Endothelial cell of umbilical vein (primary cell): ENCODE data around the gene SLC17A2. TPM values are rescaled to one million over a fixed set of nuclear protein-coding genes. Genes with fewer than 3 reads are reported as not detected.

Source experiments
- BruUV-seq: library from RNA; stranded (reverse); fragments of 400-500 nt; replicated peaks from 2 replicates; lab custom pipeline; 2021; lab: Mats Ljungman, UMichigan
- CTCF ChIA-PET: fragments of 300-600, 350-600 bp; sonication (Branson Sonifier 250); formaldehyde crosslinking; loops from one replicate; lab custom pipeline; 2021; ENCODE audit warnings: antibody characterized with exemption, inconsistent platforms; lab: Charles Lee
- POLR2A ChIA-PET: fragments of 300-600, 350-600 bp; sonication (Branson Sonifier 250); formaldehyde crosslinking; loops from one replicate; lab custom pipeline; 2021; ENCODE audit warnings: antibody characterized with exemption, inconsistent platforms; lab: Charles Lee
- DNase-seq: peaks from one replicate; pipeline ENCODE4 v3.0.0-alpha.2; 2011; ENCODE audit warnings: low read depth, low spot score
- FAIRE-seq: peaks from 2 replicates; lab custom pipeline; 2011; peaks lifted over from hg19 to GRCh38; lab: Jason Lieb, UNC
- H2AFZ ChIP-seq: 2 replicates; pipeline ENCODE4 v1.6.0; 2012; ENCODE audit warnings: low read depth, low read length, control low read depth, inconsistent platforms
- H3K27ac ChIP-seq: 2 replicates; pipeline ENCODE4 v1.5.1; 2011; ENCODE audit warnings: low read depth, mild to moderate bottlenecking, control low read depth, low read length, moderate library complexity; ENCODE audit not compliant: insufficient read depth
- H3K27me3 ChIP-seq, 2 experiments: 2 replicates each; pipeline versions ENCODE4 v1.6.0 to v1.6.1; 2011; ENCODE audit warnings: low read length in 2 of 2, mixed read lengths in 1 of 2; ENCODE audit not compliant: control insufficient read depth in 2 of 2, insufficient read depth in 2 of 2
- H3K36me3 ChIP-seq, 2 experiments: 2 replicates in 1 of 2; 3 replicates in 1 of 2; pipeline ENCODE4 v1.5.1; 2011; ENCODE audit warnings: low read length in 2 of 2, mild to moderate bottlenecking in 1 of 2, moderate library complexity in 1 of 2; ENCODE audit not compliant: control insufficient read depth in 2 of 2, insufficient read depth in 2 of 2; ENCODE audit errors: extremely low read depth in 1 of 2
- H3K4me1 ChIP-seq: 3 replicates; pipeline ENCODE4 v1.5.1; 2011; ENCODE audit warnings: mild to moderate bottlenecking, low read length; ENCODE audit not compliant: control insufficient read depth, insufficient read depth; ENCODE audit errors: extremely low read depth
- H3K4me2 ChIP-seq: 2 replicates; pipeline ENCODE4 v1.6.1; 2011; ENCODE audit warnings: low read length, control low read depth, mixed read lengths; ENCODE audit not compliant: insufficient read depth
- H3K4me3 ChIP-seq, 3 experiments: fragments of 200-600 bp in 1 of 3; sonication (generic), shearing (Covaris generic) in 1 of 3; replicated peaks in 1 of 3; 2 replicates each; pipeline ENCODE4 v1.5.1; 2011 to 2016; ENCODE audit warnings: control low read depth in 3 of 3, low read length in 3 of 3, mild to moderate bottlenecking in 2 of 3, inconsistent platforms in 1 of 3, low read depth in 1 of 3, moderate library complexity in 1 of 3; ENCODE audit not compliant: insufficient read depth in 1 of 3
- H3K79me2 ChIP-seq: 2 replicates; pipeline ENCODE4 v1.6.0; 2012; ENCODE audit warnings: low read length, inconsistent platforms; ENCODE audit not compliant: control insufficient read depth, insufficient read depth
- H3K9ac ChIP-seq: replicated peaks from 2 replicates; pipeline ENCODE3; 2011; ENCODE audit warnings: low read length, control low read depth; ENCODE audit not compliant: insufficient read depth; ENCODE audit errors: extremely low read depth
- H3K9me1 ChIP-seq: replicated peaks from 3 replicates; pipeline ENCODE4 v1.6.0; 2011; ENCODE audit warnings: mild to moderate bottlenecking, low read length; ENCODE audit not compliant: control insufficient read depth, insufficient read depth; ENCODE audit errors: extremely low read depth
- H3K9me3 ChIP-seq: replicated peaks from 2 replicates; pipeline ENCODE4 v1.5.1; 2012; ENCODE audit warnings: low read length, inconsistent platforms; ENCODE audit not compliant: control insufficient read depth, insufficient read depth
- H4K20me1 ChIP-seq: replicated peaks from 2 replicates; pipeline ENCODE3; 2011; ENCODE audit warnings: mild to moderate bottlenecking, low read length; ENCODE audit not compliant: control insufficient read depth, insufficient read depth; ENCODE audit errors: extremely low read depth
- EZH2 ChIP-seq: IDR thresholded peaks from 2 replicates; pipeline ENCODE4 v1.6.1; 2012; ENCODE audit warnings: borderline replicate concordance, low read depth, mild to moderate bottlenecking, moderate library complexity, low read length, inconsistent platforms; ENCODE audit not compliant: severe bottlenecking
- FOS ChIP-seq: IDR thresholded peaks from 2 replicates; pipeline ENCODE4 v1.6.1; 2011; ENCODE audit warnings: mild to moderate bottlenecking, low read length, moderate library complexity, borderline replicate concordance; ENCODE audit not compliant: insufficient read depth
- JUN ChIP-seq: IDR thresholded peaks from 2 replicates; pipeline ENCODE4 v1.6.1; 2011; ENCODE audit warnings: borderline replicate concordance, low read depth; ENCODE audit not compliant: insufficient read length, insufficient read depth
- MYC ChIP-seq: IDR thresholded peaks from one replicate; pipeline ENCODE4 v1.6.1; 2011; ENCODE audit warnings: mild to moderate bottlenecking, low read depth, low read length
- POLR2A ChIP-seq: IDR thresholded peaks from 2 replicates; pipeline ENCODE4 v1.6.1; 2012; ENCODE audit warnings: low read depth, mild to moderate bottlenecking, control low read depth, low read length
- dilution Hi-C: fragments of 300-500 bp; cut with MboI; formaldehyde crosslinking; loops from one replicate; pipeline ENCODE4 v1.15.0; 2019; ENCODE audit warnings: low sequenced_read_pairs; ENCODE audit not compliant: extremely low pct_ligation_motif_present
- intact Hi-C: fragments of 100-400 bp; cut with micrococcal nuclease; formaldehyde crosslinking; loops from one replicate; pipeline ENCODE4 v1.10.0; 2022
- polyA plus RNA-seq, 4 experiments: library from polyadenylated mRNA; depleted of rRNA in 3 of 4; stranded (reverse) in 3 of 4; unstranded in 1 of 4; fragments of >200 nt; gene quantifications; 2 replicates each; pipeline versions ENCODE4 v1.2.1 to v1.2.3, GENCODE V29; 2011 to 2012; ENCODE audit warnings: missing spikeins in 1 of 4
- total RNA-seq: library from RNA; stranded (reverse); gene quantifications from 2 replicates; pipeline ENCODE4 v1.2.3, GENCODE V29; 2021
- TF ChIP-seq, protein P1 (sequence below): IDR thresholded peaks from 2 replicates; pipeline ENCODE4 v1.6.1; 2011; ENCODE audit not compliant: insufficient read depth, insufficient read length
- TF ChIP-seq, protein P2 (sequence below), 2 donors: IDR thresholded peaks; 1 replicate in 1 of 2; 2 replicates in 1 of 2; pipeline ENCODE4 v1.5.1; 2011; ENCODE audit warnings: low read length in 2 of 2, mild to moderate bottlenecking in 2 of 2, moderate library complexity in 2 of 2, control low read depth in 1 of 2, inconsistent platforms in 1 of 2, low read depth in 1 of 2; ENCODE audit not compliant: insufficient read depth in 1 of 2; ENCODE audit errors: extremely low read depth in 1 of 2

SLC17A2 gene
- total and polyA plus RNA-seq, 2 donors (not counting 3 experiments of a cell fraction or from before 2014, with no cell fraction given) = not detected

DNA sequence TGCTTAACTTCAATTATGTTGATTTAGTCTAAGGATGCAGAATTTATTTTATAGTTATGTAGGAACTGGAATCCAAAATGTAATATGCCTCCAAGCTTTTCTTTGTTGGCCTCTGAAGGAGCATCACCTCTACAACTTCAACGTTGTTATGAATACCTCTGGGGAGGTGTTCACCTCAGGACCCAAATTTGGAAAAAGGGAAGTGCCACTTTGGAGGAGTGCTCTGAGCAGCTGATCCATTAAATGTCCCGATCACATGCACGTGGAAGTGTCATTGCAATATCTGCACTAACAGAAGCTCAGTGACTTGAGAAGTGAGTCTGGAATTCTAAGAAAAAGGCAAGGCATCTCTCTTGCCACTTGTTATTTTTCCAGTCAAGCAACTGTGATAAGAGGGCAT is 34.2 kb downstream of the SLC17A2 start:
- intact Hi-C loops (no loop called here), dilution Hi-C loops (no loop called here)
- ChIA-PET POLR2A (no interaction called here), CTCF (interaction anchor here (0.8 to 2.6 kb wide), 2 partner anchors 96 to 107 kb away, joined by 4 to 6 read pairs; no protein-coding TSS in a partner anchor)
- BruUV-seq = no TSS peak
- Histone ChIP-seq H3K9ac (no peak overlapping the region), H3K36me3 (no peaks in the 10 kb centered on the region), H3K4me3 (no peak overlapping the region), H2AFZ (no peak overlapping the region), H3K9me1 (no peaks in the 10 kb centered on the region), H3K4me2 (no peak overlapping the region), H3K9me3 (no peaks in the 10 kb centered on the region), H4K20me1 (no peaks in the 10 kb centered on the region), H3K27me3 (peaks cover 2 to 4% of the 10 kb centered on the region in 2 experiments), H3K4me1 (no peaks in the 10 kb centered on the region), H3K27ac (no peak overlapping the region), H3K79me2 (no peaks in the 10 kb centered on the region)
- TF ChIP-seq EZH2 (no peak), MYC (no peak), POLR2A (no peak), JUN (no peak), FOS (no peak)
- TF ChIP-seq, protein P1, sequence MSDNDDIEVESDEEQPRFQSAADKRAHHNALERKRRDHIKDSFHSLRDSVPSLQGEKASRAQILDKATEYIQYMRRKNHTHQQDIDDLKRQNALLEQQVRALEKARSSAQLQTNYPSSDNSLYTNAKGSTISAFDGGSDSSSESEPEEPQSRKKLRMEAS = no peak
- TF ChIP-seq, protein P2, sequence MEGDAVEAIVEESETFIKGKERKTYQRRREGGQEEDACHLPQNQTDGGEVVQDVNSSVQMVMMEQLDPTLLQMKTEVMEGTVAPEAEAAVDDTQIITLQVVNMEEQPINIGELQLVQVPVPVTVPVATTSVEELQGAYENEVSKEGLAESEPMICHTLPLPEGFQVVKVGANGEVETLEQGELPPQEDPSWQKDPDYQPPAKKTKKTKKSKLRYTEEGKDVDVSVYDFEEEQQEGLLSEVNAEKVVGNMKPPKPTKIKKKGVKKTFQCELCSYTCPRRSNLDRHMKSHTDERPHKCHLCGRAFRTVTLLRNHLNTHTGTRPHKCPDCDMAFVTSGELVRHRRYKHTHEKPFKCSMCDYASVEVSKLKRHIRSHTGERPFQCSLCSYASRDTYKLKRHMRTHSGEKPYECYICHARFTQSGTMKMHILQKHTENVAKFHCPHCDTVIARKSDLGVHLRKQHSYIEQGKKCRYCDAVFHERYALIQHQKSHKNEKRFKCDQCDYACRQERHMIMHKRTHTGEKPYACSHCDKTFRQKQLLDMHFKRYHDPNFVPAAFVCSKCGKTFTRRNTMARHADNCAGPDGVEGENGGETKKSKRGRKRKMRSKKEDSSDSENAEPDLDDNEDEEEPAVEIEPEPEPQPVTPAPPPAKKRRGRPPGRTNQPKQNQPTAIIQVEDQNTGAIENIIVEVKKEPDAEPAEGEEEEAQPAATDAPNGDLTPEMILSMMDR (IDR thresholded peaks at IDR 0.05; ENCODE audit: extremely low read depth in 1 of 2, insufficient read depth in 1 of 2, low read depth in 1 of 2, low read length in 2 of 2) = no peak
- FAIRE-seq (no peak), DNase-seq (no peak)
